ENCODE results near the gene MAST3. TPM values are rescaled to one million over a fixed set of nuclear protein-coding genes. Genes with fewer than 3 reads are reported as not detected.

MAST3 gene
- total and polyA plus RNA-seq, 2 of the 13 experiments (the other 11 are each of a cell fraction or from before 2014, with no cell fraction given) = 4.1 to 4.6 TPM

DNA sequence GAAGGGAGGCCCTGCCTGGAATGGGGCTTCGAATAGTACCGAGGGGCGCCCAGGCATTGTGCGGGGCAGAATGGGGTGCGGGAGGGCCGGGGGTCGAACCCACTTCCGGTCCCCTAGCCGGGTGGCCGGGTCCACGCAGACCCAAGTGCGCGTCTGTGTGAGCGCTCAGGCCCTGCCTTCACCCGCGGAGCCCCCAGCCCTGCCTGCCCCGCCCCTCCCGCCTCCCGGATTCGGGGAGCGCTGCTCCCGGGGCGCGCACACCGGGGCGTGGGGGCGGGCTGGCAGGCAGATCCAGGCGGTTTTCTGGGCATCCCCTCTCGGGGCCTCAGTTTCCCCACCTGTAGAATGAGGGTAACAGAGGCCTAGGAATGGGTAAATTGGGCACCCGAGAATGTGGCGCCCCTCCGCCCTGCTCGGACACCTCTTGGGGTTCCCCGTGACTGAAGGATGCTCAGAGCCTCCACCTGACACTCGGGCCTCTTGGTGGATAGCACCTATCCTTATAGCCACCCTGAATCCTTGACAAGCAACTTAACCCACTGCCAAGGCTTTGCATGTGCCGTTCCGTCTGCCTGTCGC is 56.1 kb downstream of the MAST3 start (continued):
- TF ChIP-seq, protein P1, sequence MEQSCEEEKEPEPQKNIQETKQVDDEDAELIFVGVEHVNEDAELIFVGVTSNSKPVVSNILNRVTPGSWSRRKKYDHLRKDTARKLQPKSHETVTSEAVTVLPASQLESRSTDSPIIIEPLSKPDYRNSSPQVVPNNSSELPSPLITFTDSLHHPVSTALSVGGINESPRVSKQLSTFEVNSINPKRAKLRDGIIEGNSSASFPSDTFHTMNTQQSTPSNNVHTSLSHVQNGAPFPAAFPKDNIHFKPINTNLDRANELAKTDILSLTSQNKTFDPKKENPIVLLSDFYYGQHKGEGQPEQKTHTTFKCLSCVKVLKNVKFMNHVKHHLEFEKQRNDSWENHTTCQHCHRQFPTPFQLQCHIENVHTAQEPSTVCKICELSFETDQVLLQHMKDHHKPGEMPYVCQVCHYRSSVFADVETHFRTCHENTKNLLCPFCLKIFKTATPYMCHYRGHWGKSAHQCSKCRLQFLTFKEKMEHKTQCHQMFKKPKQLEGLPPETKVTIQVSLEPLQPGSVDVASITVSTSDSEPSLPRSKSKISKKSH (CRISPR knock-in tag; IDR thresholded peaks at IDR 0.05; ENCODE audit: borderline replicate concordance) = 0 out of 2 replicates have a peak, but pooled peaks have one; percentile 42
- 0 out of 2 replicates have a peak, but pooled peaks have one; percentile 17 for TF ChIP-seq GZF1 (CRISPR knock-in tag; IDR thresholded peaks at IDR 0.05)
- TF ChIP-seq, protein P2, sequence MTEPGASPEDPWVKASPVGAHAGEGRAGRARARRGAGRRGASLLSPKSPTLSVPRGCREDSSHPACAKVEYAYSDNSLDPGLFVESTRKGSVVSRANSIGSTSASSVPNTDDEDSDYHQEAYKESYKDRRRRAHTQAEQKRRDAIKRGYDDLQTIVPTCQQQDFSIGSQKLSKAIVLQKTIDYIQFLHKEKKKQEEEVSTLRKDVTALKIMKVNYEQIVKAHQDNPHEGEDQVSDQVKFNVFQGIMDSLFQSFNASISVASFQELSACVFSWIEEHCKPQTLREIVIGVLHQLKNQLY (CRISPR knock-in tag; IDR thresholded peaks at IDR 0.05) = no peak
- no peak for TF ChIP-seq ZFP36 (IDR thresholded peaks at IDR 0.05; ENCODE audit: borderline replicate concordance, low read depth, low read length, partially characterized antibody)
- TF ChIP-seq, protein P3, sequence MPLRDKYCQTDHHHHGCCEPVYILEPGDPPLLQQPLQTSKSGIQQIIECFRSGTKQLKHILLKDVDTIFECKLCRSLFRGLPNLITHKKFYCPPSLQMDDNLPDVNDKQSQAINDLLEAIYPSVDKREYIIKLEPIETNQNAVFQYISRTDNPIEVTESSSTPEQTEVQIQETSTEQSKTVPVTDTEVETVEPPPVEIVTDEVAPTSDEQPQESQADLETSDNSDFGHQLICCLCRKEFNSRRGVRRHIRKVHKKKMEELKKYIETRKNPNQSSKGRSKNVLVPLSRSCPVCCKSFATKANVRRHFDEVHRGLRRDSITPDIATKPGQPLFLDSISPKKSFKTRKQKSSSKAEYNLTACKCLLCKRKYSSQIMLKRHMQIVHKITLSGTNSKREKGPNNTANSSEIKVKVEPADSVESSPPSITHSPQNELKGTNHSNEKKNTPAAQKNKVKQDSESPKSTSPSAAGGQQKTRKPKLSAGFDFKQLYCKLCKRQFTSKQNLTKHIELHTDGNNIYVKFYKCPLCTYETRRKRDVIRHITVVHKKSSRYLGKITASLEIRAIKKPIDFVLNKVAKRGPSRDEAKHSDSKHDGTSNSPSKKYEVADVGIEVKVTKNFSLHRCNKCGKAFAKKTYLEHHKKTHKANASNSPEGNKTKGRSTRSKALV (CRISPR knock-in tag; IDR thresholded peaks at IDR 0.05) = no peak
- TF ChIP-seq, protein P4, sequence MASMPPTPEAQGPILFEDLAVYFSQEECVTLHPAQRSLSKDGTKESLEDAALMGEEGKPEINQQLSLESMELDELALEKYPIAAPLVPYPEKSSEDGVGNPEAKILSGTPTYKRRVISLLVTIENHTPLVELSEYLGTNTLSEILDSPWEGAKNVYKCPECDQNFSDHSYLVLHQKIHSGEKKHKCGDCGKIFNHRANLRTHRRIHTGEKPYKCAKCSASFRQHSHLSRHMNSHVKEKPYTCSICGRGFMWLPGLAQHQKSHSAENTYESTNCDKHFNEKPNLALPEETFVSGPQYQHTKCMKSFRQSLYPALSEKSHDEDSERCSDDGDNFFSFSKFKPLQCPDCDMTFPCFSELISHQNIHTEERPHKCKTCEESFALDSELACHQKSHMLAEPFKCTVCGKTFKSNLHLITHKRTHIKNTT (CRISPR knock-in tag; IDR thresholded peaks at IDR 0.05) = no peak
- TF ChIP-seq MAFG (CRISPR knock-in tag; IDR thresholded peaks at IDR 0.05) = 0 out of 2 replicates have a peak, but pooled peaks have one; percentile 32
- no peak for TF ChIP-seq ZSCAN20 (CRISPR knock-in tag; IDR thresholded peaks at IDR 0.05; ENCODE audit: borderline replicate concordance)
- TF ChIP-seq ZNF20 (CRISPR knock-in tag; IDR thresholded peaks at IDR 0.05) = no peak
- TF ChIP-seq EEA1 (CRISPR knock-in tag; IDR thresholded peaks at IDR 0.05; ENCODE audit: borderline replicate concordance) = no peak
- no peak for TF ChIP-seq FOXK2 (IDR thresholded peaks at IDR 0.05)
- TF ChIP-seq, protein P5, sequence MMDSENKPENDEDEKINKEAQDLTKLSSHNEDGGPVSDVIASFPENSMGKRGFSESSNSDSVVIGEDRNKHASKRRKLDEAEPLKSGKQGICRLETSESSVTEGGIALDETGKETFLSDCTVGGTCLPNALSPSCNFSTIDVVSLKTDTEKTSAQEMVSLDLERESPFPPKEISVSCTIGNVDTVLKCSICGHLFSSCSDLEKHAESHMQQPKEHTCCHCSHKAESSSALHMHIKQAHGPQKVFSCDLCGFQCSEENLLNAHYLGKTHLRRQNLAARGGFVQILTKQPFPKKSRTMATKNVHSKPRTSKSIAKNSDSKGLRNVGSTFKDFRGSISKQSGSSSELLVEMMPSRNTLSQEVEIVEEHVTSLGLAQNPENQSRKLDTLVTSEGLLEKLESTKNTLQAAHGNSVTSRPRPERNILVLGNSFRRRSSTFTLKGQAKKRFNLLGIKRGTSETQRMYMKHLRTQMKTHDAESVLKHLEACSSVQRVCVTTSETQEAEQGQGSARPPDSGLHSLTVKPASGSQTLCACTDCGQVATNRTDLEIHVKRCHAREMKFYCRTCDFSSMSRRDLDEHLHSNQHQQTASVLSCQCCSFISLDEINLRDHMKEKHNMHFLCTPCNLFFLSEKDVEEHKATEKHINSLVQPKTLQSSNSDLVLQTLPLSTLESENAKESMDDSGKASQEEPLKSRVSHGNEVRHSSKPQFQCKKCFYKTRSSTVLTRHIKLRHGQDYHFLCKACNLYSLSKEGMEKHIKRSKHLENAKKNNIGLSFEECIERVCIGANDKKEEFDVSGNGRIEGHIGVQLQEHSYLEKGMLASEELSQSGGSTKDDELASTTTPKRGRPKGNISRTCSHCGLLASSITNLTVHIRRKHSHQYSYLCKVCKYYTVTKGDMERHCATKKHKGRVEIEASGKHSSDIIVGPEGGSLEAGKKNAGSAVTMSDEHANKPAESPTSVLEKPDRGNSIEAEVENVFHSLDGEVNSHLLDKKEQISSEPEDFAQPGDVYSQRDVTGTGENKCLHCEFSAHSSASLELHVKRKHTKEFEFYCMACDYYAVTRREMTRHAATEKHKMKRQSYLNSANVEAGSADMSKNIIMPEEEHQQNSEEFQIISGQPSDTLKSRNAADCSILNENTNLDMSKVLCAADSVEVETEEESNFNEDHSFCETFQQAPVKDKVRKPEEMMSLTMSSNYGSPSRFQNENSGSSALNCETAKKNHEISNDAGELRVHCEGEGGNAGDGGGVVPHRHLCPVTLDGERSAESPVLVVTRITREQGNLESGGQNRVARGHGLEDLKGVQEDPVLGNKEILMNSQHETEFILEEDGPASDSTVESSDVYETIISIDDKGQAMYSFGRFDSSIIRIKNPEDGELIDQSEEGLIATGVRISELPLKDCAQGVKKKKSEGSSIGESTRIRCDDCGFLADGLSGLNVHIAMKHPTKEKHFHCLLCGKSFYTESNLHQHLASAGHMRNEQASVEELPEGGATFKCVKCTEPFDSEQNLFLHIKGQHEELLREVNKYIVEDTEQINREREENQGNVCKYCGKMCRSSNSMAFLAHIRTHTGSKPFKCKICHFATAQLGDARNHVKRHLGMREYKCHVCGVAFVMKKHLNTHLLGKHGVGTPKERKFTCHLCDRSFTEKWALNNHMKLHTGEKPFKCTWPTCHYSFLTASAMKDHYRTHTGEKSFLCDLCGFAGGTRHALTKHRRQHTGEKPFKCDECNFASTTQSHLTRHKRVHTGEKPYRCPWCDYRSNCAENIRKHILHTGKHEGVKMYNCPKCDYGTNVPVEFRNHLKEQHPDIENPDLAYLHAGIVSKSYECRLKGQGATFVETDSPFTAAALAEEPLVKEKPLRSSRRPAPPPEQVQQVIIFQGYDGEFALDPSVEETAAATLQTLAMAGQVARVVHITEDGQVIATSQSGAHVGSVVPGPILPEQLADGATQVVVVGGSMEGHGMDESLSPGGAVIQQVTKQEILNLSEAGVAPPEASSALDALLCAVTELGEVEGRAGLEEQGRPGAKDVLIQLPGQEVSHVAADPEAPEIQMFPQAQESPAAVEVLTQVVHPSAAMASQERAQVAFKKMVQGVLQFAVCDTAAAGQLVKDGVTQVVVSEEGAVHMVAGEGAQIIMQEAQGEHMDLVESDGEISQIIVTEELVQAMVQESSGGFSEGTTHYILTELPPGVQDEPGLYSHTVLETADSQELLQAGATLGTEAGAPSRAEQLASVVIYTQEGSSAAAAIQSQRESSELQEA (CRISPR knock-in tag; IDR thresholded peaks at IDR 0.05; ENCODE audit: not compliant biosample characterization) = peak; percentile 24
- TF ChIP-seq SAP130 (CRISPR knock-in tag; IDR thresholded peaks at IDR 0.05; ENCODE audit: low read depth) = no peak

Measured in HepG2 (cell line).